Esophagus muscularis mucosa (tissue), 4 donors: Measurements from ENCODE around the gene ADIRF. TPM values are rescaled to one million over a fixed set of nuclear protein-coding genes. Genes with fewer than 3 reads are reported as not detected.

Experiments
- DNase-seq: peaks from one replicate; pipeline ENCODE4 v3.0.0-alpha.2; 2017; ENCODE audit errors: extremely low spot score
- H3K27ac ChIP-seq, 4 donors: fragments of 200-600 bp; sonication (generic); replicated peaks in 1 of 4; 1 replicate in 3 of 4; 2 replicates in 1 of 4; pipeline ENCODE4 v1.5.1; 2016 to 2019; ENCODE audit warnings: mild to moderate bottlenecking in 1 of 4
- H3K27me3 ChIP-seq, 4 donors: fragments of 200-600 bp; sonication (generic); one replicate each; pipeline versions ENCODE4 v1.5.1 to v1.6.0; 2016 to 2019
- H3K36me3 ChIP-seq, 4 donors: fragments of 200-600 bp; sonication (generic); one replicate each; pipeline ENCODE4 v1.5.1; 2016 to 2019
- H3K4me1 ChIP-seq, 4 donors: fragments of 200-600 bp; sonication (generic); one replicate each; pipeline ENCODE4 v1.5.1; 2016 to 2019
- H3K4me3 ChIP-seq, 4 donors: fragments of 200-600 bp; sonication (generic); 1 replicate in 2 of 4; 2 replicates in 2 of 4; pipeline ENCODE4 v1.5.1; 2016 to 2019; ENCODE audit warnings: mild to moderate bottlenecking in 4 of 4, moderate library complexity in 1 of 4
- H3K9me3 ChIP-seq, 4 donors: fragments of 200-600 bp; sonication (generic); 1 replicate in 3 of 4; 2 replicates in 1 of 4; pipeline ENCODE4 v1.5.1; 2016 to 2019
- EP300 ChIP-seq: sonication (generic); formaldehyde crosslinking; IDR thresholded peaks from one replicate; pipeline ENCODE4 v1.6.1; 2017; ENCODE audit warnings: antibody characterized with exemption
- POLR2A ChIP-seq: fragments of 450-650 bp; IDR thresholded peaks from one replicate; pipeline ENCODE4 v1.6.1; 2017; ENCODE audit warnings: antibody characterized with exemption, moderate library complexity, mild to moderate bottlenecking, low read depth
- POLR2AphosphoS5 ChIP-seq, 2 donors: sonication (generic); formaldehyde crosslinking; IDR thresholded peaks; one replicate each; pipeline ENCODE4 v1.6.1; 2017; ENCODE audit warnings: antibody characterized with exemption in 2 of 2
- WGBS: methylation state at CpG from one replicate; pipeline ENCODE4 v1.1.5; 2018; 5-methylcytosine and 5-hydroxymethylcytosine counted together
- intact Hi-C: fragments of 100-400 bp; cut with DNase I; formaldehyde crosslinking; loops from one replicate; pipeline ENCODE4 v1.15.1; 2023
- total RNA-seq, 4 donors: library from RNA; depleted of rRNA; stranded (reverse); fragments of >200 nt; gene quantifications; one replicate each; pipeline versions ENCODE4 v1.1.0 to v1.2.1, GENCODE V29; 2016
- TF ChIP-seq, protein P1 (sequence below), 3 experiments: fragments of 200-600 bp in 2 of 3; fragments of 450-650 bp in 1 of 3; sonication (generic) in 2 of 3; IDR thresholded peaks; one replicate each; pipeline ENCODE4 v1.5.1; 2017 to 2019; ENCODE audit warnings: antibody characterized with exemption in 3 of 3, mild to moderate bottlenecking in 2 of 3, moderate library complexity in 1 of 3

The ADIRF gene
- total RNA-seq, 4 donors from 2014 or later, result 59.4 to 119 (median 84.8) TPM

DNA sequence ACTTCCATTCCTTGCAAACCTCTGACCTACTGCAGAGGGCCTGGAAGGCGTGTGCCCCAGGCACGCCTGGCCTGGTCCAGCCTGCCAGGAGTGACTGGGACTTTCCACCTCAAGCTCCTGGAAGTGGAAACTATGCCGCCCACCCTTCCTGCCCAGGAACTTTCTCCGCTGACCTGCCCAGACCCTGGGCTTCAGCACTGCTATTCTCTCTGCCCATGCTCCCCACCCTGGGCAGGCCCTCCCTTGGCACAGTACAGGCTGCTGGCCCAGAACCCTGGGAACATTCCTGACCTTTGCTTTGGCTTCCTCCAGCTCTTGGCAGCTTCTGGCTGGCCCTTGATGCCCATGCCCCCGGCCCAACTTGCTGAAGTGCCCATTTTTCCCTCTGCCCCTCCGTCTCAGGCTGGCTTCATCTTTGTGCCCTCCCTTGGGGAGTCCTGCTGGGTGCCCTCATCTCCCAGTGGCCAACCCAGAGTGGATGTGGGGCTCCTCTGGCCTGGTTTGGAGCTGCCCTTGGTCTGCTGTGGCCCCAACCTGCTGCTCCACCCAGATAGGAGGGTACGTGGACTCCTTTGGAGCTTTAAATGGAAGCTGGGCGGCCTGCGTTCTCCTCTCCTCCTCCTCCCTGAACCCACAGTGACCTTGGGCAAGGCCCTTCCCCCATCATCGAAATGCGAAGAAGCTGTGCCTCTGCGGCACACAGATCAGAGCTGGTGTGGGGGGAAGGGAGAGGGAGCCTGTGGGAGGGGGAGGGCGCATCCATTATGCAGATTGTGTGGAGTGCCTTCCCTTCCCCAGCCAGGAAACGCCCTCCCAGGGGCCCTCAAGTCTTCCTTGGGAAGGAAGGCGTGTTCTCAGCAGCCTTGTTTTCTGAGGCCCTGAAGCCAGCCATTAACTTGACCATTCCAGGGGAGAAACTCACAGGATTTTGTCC, 14.3 kb upstream of the ADIRF start:
- Histone ChIP-seq H3K27me3 (no peaks in the 10 kb centered on the region), H3K36me3 (peaks cover 0 to 6% (median 0%) of the 10 kb centered on the region in 4 donors), H3K4me3 (peak overlapping the region; percentile 2 to 55 (median 43)), H3K4me1 (peaks cover 45 to 58% (median 49%) of the 10 kb centered on the region in 4 donors), H3K27ac (peak overlapping the region; percentile 65 to 82 (median 75)), H3K9me3 (no peaks in the 10 kb centered on the region)
- 61% methylated on average over 14 of the region's 15 CpGs for WGBS
- TF ChIP-seq, protein P1, sequence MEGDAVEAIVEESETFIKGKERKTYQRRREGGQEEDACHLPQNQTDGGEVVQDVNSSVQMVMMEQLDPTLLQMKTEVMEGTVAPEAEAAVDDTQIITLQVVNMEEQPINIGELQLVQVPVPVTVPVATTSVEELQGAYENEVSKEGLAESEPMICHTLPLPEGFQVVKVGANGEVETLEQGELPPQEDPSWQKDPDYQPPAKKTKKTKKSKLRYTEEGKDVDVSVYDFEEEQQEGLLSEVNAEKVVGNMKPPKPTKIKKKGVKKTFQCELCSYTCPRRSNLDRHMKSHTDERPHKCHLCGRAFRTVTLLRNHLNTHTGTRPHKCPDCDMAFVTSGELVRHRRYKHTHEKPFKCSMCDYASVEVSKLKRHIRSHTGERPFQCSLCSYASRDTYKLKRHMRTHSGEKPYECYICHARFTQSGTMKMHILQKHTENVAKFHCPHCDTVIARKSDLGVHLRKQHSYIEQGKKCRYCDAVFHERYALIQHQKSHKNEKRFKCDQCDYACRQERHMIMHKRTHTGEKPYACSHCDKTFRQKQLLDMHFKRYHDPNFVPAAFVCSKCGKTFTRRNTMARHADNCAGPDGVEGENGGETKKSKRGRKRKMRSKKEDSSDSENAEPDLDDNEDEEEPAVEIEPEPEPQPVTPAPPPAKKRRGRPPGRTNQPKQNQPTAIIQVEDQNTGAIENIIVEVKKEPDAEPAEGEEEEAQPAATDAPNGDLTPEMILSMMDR (IDR thresholded peaks at IDR 0.05), result no peak
- peak; percentile 26 to 64 for TF ChIP-seq POLR2AphosphoS5 (IDR thresholded peaks at IDR 0.05)
- no peak for DNase-seq
- intact Hi-C loops, result no loop called here

DNA sequence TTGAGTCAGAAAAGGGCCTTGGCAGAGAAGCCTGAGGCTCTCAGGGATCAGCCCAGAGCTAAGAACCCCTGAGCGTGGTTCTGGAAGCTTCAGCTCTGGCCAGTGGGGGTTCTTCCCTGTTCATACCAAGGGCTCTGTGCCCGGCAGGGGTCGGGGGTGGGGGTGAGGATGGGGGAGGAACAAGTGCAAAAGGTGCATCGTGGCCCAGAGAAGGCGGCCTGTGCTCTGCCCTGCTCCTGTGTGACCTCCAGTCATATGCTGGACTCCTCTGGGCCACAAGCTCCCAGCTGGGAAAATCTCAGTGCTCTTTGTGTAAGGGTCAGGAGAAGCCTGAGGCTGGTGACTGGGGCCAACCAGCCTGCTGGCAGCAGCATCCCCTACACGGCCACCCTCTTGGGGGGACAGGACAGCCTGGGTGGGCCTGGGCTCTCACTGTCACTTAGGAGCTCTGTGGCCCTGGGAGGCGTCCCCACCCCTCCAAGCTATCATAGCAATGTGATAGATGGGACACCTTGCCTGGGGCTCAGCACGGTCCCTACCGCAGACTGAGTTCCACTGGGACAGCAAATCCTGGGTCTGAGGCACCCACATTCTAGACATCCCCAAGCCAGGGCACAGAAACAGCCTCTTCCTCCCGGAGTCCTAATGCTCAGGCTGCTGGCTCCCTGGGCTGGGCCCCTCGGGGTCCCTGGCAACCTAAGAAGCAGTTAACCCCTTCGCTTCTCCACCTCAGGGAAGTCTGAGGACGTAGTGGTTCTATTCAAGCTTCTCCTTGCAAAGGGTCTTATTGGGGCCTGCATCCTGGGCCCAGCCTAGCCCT, 13.4 kb upstream of the ADIRF start:
- H3K27me3 ChIP-seq, result no peaks in the 10 kb centered on the region
- H3K36me3 ChIP-seq, result peaks cover 0 to 6% (median 0%) of the 10 kb centered on the region in 4 donors
- WGBS, result 65% methylated on average over 10 of the region's 13 CpGs
- TF ChIP-seq POLR2A, result no peak
- TF ChIP-seq, protein P1 (IDR thresholded peaks at IDR 0.05), result no peak
- no peak for TF ChIP-seq EP300
- no peak for TF ChIP-seq POLR2AphosphoS5 (IDR thresholded peaks at IDR 0.05)
- intact Hi-C loops, result no loop called here
- no peaks in the 10 kb centered on the region for H3K9me3 ChIP-seq
- H3K4me3 ChIP-seq, result peak overlapping the region; percentile 43 to 55 (median 43)
- no peak for DNase-seq
- peak overlapping the region; percentile 65 to 82 (median 75) for H3K27ac ChIP-seq
- peaks cover 47 to 66% (median 56%) of the 10 kb centered on the region in 4 donors for H3K4me1 ChIP-seq

DNA sequence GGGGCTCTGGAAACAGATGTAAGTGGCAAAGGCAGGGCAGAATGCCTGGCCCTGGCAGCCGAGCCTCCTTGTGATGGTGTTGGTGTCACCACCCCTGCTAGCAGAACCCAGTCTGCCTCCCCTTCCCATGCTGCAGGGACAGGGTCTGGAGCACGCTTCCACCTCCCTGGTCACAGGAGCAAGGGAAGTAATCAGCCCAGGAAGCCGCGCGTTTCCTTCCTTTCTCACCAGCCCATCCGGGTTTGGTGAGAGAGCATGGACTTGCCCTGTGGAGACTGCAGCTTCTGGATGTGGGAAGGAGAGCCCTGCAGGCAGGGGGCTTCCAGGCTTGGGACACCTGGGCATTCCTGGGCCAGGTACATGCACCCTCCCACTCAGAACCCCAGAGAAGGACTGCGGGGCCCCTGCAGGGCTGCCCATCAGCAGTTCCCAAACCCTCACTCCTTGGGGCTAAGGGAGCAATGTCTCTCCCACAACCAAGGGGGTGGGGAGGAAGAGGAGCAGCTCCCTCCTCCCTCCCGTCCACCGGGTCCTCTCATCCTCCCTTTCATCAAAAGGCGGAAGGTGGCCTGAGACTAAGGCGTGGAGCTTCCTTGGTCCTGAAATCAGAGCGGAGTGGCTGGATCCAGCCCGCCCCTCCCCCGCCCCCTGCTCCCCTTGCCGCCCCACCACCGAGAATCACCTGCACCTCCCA, 12.6 kb upstream of the ADIRF start:
- WGBS, result 71% methylated on average over 14 of the region's 16 CpGs
- no peak for DNase-seq
- no peaks in the 10 kb centered on the region for H3K9me3 ChIP-seq
- H3K27me3 ChIP-seq, result no peaks in the 10 kb centered on the region
- peak overlapping the region; percentile 65 to 82 (median 75) for H3K27ac ChIP-seq
- peaks cover 0 to 3% (median 0%) of the 10 kb centered on the region in 4 donors for H3K36me3 ChIP-seq
- peak overlapping the region; percentile 43 to 55 (median 43) for H3K4me3 ChIP-seq
- TF ChIP-seq, protein P1 (IDR thresholded peaks at IDR 0.05), result no peak
- peak; percentile 43 to 63 for TF ChIP-seq POLR2AphosphoS5 (IDR thresholded peaks at IDR 0.05)
- peaks cover 47 to 74% (median 64%) of the 10 kb centered on the region in 4 donors for H3K4me1 ChIP-seq
- intact Hi-C loops, result no loop called here

DNA sequence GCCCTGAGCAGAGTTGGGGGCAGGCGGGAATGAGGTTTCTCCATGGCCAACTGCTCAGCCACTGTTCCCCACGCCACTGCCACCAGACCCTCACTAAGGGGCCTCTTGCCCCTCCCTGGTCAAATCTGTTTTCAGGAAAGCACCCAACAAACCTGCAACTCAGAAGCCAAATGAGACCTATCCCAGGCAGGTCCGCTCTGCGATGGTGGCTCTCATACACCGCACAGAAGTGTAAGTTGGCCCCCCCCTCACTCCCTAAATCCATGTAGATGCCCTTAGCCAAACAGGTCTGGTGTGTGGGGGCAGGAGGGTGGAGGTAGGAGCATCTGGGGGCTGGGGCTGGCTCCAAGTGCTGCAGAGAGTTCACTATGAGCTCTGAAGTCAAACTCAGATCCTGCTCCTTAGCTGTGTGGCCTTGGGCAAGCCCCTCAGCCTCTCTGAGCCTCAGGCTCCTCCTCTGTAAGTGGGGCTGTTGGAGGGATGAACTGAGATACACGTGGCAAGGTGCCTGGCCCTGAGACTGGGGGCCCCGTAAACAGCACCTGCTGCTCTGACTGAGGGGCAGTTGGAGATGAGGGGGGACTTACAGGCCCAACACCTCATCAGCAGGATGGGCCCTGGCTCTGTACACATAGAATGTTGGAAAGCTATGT, 12.0 kb upstream of the ADIRF start:
- 77% methylated on average over 3 of the region's 7 CpGs for WGBS
- Histone ChIP-seq H3K4me3 (peak overlapping the region; percentile 43 to 55 (median 43)), H3K4me1 (peaks cover 49 to 81% (median 68%) of the 10 kb centered on the region in 4 donors), H3K27ac (peak overlapping the region; percentile 65 to 82 (median 75)), H3K9me3 (no peaks in the 10 kb centered on the region), H3K36me3 (no peaks in the 10 kb centered on the region), H3K27me3 (no peaks in the 10 kb centered on the region)
- DNase-seq, result no peak
- TF ChIP-seq POLR2AphosphoS5 (IDR thresholded peaks at IDR 0.05), result no peak
- no peak for TF ChIP-seq POLR2A
- TF ChIP-seq, protein P1 (IDR thresholded peaks at IDR 0.05), result no peak
- no peak for TF ChIP-seq EP300
- intact Hi-C loops, result no loop called here
